ENCODE results near the gene DFFA. TPM values are rescaled to one million over a fixed set of nuclear protein-coding genes. Genes with fewer than 3 reads are reported as not detected.

Gene DFFA
- total RNA-seq, 4 donors from 2014 or later, result 17.9 to 32.5 (median 26.0) TPM

GRCh38 chr1:10519016-10519417 lies 46.7 kb upstream of the DFFA start:
- TF ChIP-seq POLR2AphosphoS5 (IDR thresholded peaks at IDR 0.05) (no peak), POLR2A (IDR thresholded peaks at IDR 0.05; ENCODE audit: low read depth) (no peak), CTCF (IDR thresholded peaks at IDR 0.05) (no peak), EP300 (IDR thresholded peaks at IDR 0.05) (no peak)
- 56% methylated on average over 7 of the region's 7 CpGs for WGBS

GRCh38 chr1:10517677-10517982 lies 45.3 kb upstream of the DFFA start:
- no peak for TF ChIP-seq POLR2A (IDR thresholded peaks at IDR 0.05; ENCODE audit: low read depth)
- no peak for TF ChIP-seq CTCF (IDR thresholded peaks at IDR 0.05)
- no peak for TF ChIP-seq EP300 (IDR thresholded peaks at IDR 0.05)
- no peak for TF ChIP-seq POLR2AphosphoS5 (IDR thresholded peaks at IDR 0.05)
- H3K9me3 ChIP-seq, result no peaks in the 10 kb centered on the region
- peaks cover 15 to 66% (median 58%) of the 10 kb centered on the region in 4 donors for H3K4me1 ChIP-seq
- no peak for DNase-seq (ENCODE audit: extremely low spot score)
- H3K36me3 ChIP-seq, result no peaks in the 10 kb centered on the region
- no peak overlapping the region for H3K27ac ChIP-seq (replicated peaks in 1 of 4)
- intact Hi-C loops (cut with DNase I), result no loop called here
- no peaks in the 10 kb centered on the region for H3K27me3 ChIP-seq
- no peak overlapping the region for H3K4me3 ChIP-seq
- 91% methylated on average over 2 of the region's 2 CpGs for WGBS

More at GRCh38 chr1:10519016-10519417, 46.7 kb upstream of the DFFA start:
- Histone ChIP-seq H3K27me3 (no peaks in the 10 kb centered on the region), H3K36me3 (no peaks in the 10 kb centered on the region), H3K9me3 (no peaks in the 10 kb centered on the region), H3K4me3 (no peak overlapping the region), H3K27ac (replicated peaks in 1 of 4) (peak overlapping the region in 2 of 4 donors; percentile 22 to 26), H3K4me1 (peaks cover 15 to 59% (median 53%) of the 10 kb centered on the region in 4 donors)
- intact Hi-C loops (cut with DNase I), result no loop called here
- no peak for DNase-seq (ENCODE audit: extremely low spot score)

GRCh38 chr1:10516925-10517676 lies 44.8 kb upstream of the DFFA start:
- peaks cover 15 to 62% (median 54%) of the 10 kb centered on the region in 4 donors for H3K4me1 ChIP-seq
- no peak overlapping the region for H3K4me3 ChIP-seq
- H3K27me3 ChIP-seq, result no peaks in the 10 kb centered on the region
- H3K9me3 ChIP-seq, result no peaks in the 10 kb centered on the region
- DNase-seq (ENCODE audit: extremely low spot score), result no peak
- 81% methylated on average over 8 of the region's 8 CpGs for WGBS
- H3K27ac ChIP-seq (replicated peaks in 1 of 4), result no peak overlapping the region
- intact Hi-C loops (cut with DNase I), result no loop called here
- H3K36me3 ChIP-seq, result no peaks in the 10 kb centered on the region
- TF ChIP-seq POLR2AphosphoS5 (IDR thresholded peaks at IDR 0.05), result no peak
- no peak for TF ChIP-seq EP300 (IDR thresholded peaks at IDR 0.05)
- no peak for TF ChIP-seq POLR2A (IDR thresholded peaks at IDR 0.05; ENCODE audit: low read depth)
- TF ChIP-seq CTCF (IDR thresholded peaks at IDR 0.05), result no peak

GRCh38 chr1:10515976-10516750 lies 43.8 kb upstream of the DFFA start:
- no peak overlapping the region for H3K27ac ChIP-seq (replicated peaks in 1 of 4)
- WGBS, result 91% methylated on average over 6 of the region's 6 CpGs

More at GRCh38 chr1:10515976-10516750, 43.8 kb upstream of the DFFA start:
- DNase-seq (ENCODE audit: extremely low spot score), result no peak
- no peak overlapping the region for H3K4me3 ChIP-seq
- H3K4me1 ChIP-seq, result peaks cover 21 to 68% (median 60%) of the 10 kb centered on the region in 4 donors
- no peaks in the 10 kb centered on the region for H3K27me3 ChIP-seq
- no peaks in the 10 kb centered on the region for H3K9me3 ChIP-seq
- TF ChIP-seq CTCF (IDR thresholded peaks at IDR 0.05) (no peak), POLR2AphosphoS5 (IDR thresholded peaks at IDR 0.05) (no peak), POLR2A (IDR thresholded peaks at IDR 0.05; ENCODE audit: low read depth) (no peak), EP300 (IDR thresholded peaks at IDR 0.05) (no peak)
- intact Hi-C loops (cut with DNase I), result no loop called here
- H3K36me3 ChIP-seq, result no peaks in the 10 kb centered on the region
